ENCODE data around the gene FAM107B. TPM values are rescaled to one million over a fixed set of nuclear protein-coding genes. Genes with fewer than 3 reads are reported as not detected.

Gene FAM107B
- total and polyA plus RNA-seq, 2 of the 8 experiments (the other 6 are each of a cell fraction or from before 2014, with no cell fraction given), result 7.5 to 28.1 TPM

DNA sequence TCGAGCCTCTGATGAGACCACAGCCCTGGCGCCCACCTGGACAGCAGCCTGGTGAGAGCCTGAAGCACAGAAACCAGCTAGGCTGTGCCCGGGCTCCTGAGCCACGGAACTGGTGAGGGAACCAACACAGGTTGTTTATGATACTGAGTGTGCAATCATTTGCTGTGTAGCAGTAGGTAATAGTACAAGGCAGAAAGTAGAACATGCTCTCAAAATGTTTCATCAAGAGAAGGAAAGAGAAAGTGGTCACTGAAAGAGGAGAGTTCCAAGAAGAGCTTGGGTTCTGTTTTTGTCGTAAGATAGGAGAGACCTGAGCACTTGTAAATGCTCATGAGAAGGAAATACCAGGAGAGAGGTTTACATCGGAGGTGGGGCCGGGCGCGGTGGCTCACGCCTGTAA, 208.2 kb downstream of the FAM107B start:
- H3K27me3 ChIP-seq (replicated peaks in 1 of 4; ENCODE audit: control insufficient read depth in 3 of 4, extremely low read depth in 1 of 4, insufficient read depth in 3 of 4, low read length in 3 of 4), result no peaks in the 10 kb centered on the region
- 82% methylated on average over 10 of the region's 10 CpGs; no CpG with 5 or more reads in 1 of the 2 experiments for WGBS, 2 experiments (ENCODE audit: extremely low coverage in 1 of 2, insufficient coverage in 1 of 2, insufficient read length in 1 of 2, insufficient replicate concordance in 2 of 2, low coverage in 1 of 2, low lambda C conversion rate in 2 of 2, missing lambda C conversion rate in 1 of 2)
- H3K23ac ChIP-seq (ENCODE audit: insufficient read length), result no peak overlapping the region
- H3K4me2 ChIP-seq (ENCODE audit: insufficient read depth in 1 of 2, low read depth in 2 of 2, low read length in 2 of 2), result no peak overlapping the region
- no peak overlapping the region for H3K4me3 ChIP-seq (ENCODE audit: extremely low read depth in 1 of 4, insufficient read depth in 2 of 4, low read depth in 3 of 4, low read length in 4 of 4)
- H2BK5ac ChIP-seq (ENCODE audit: low read depth, low read length), result no peak overlapping the region
- H3K56ac ChIP-seq (replicated peaks; ENCODE audit: insufficient read length, low read depth, low read length), result no peak overlapping the region
- H3K4me1 ChIP-seq (replicated peaks in 1 of 4; ENCODE audit: control insufficient read depth in 3 of 4, insufficient read depth in 4 of 4, low read length in 3 of 4), result no peaks in the 10 kb centered on the region
- TF ChIP-seq CHD2 (IDR thresholded peaks at IDR 0.05; ENCODE audit: low read length) (no peak), PHF8 (conservative IDR thresholded peaks at IDR 0.05; ENCODE audit: low read depth, low read length) (no peak), SAP30 (IDR thresholded peaks at IDR 0.05; ENCODE audit: insufficient read depth, insufficient replicate concordance, low read length) (no peak), CREB1 (IDR thresholded peaks at IDR 0.05) (no peak), RAD21 (IDR thresholded peaks at IDR 0.05 in 1 of 2, conservative IDR thresholded peaks at IDR 0.05 in 1 of 2; ENCODE audit: low read depth in 2 of 2, low read length in 2 of 2) (no peak), CBX8 (IDR thresholded peaks at IDR 0.05; ENCODE audit: borderline replicate concordance, low read depth, low read length) (no peak), POU5F1 (IDR thresholded peaks at IDR 0.05; ENCODE audit: low read depth, low read length) (no peak)
- no peak overlapping the region for H4K5ac ChIP-seq (ENCODE audit: insufficient read length, low read depth, low read length)
- FAIRE-seq (no peak), DNase-seq (ENCODE audit: low read depth in 1 of 2, low spot score in 2 of 2) (no peak)
- no peaks in the 10 kb centered on the region; a peak in 2 of 4 replicates for H3K79me2 ChIP-seq (ENCODE audit: control insufficient read depth in 1 of 2, insufficient read depth in 2 of 2, low read length in 2 of 2)
- H2AFZ ChIP-seq (ENCODE audit: low read length), result no peak overlapping the region
- H2BK15ac ChIP-seq (ENCODE audit: low read length), result no peak overlapping the region
- no peak overlapping the region for H4K91ac ChIP-seq (replicated peaks; ENCODE audit: insufficient read length, low read length)
- no peak overlapping the region for H2BK20ac ChIP-seq (ENCODE audit: low read length)
- H3K27ac ChIP-seq (ENCODE audit: low read depth, low read length), result no peak overlapping the region
- peaks cover 5 to 7% of the 10 kb centered on the region in 2 experiments; a peak in 1 of 4 replicates for H3K9me3 ChIP-seq (ENCODE audit: insufficient read depth in 2 of 2, low read depth in 1 of 2, low read length in 1 of 2)
- H3K79me1 ChIP-seq (ENCODE audit: low read depth, low read length), result no peaks in the 10 kb centered on the region
- H3K9ac ChIP-seq (replicated peaks in 1 of 4; ENCODE audit: extremely low read depth in 1 of 4, low read depth in 3 of 4, low read length in 3 of 4), result no peak overlapping the region
- ChIA-PET CTCF (ENCODE audit: partially characterized antibody) (interaction anchor here (3.9 kb wide), 1 partner anchor 10 kb away, joined by 17 read pairs; no protein-coding TSS in a partner anchor), POLR2A (ENCODE audit: partially characterized antibody) (no interaction called here)
- no peak overlapping the region for H2BK120ac ChIP-seq (replicated peaks; ENCODE audit: low read depth, low read length)
- H3K18ac ChIP-seq (ENCODE audit: extremely low read depth, low read length), result no peak overlapping the region
- no peak overlapping the region for H4K8ac ChIP-seq (ENCODE audit: extremely low read depth, insufficient read depth, low read length)
- no peaks in the 10 kb centered on the region for H3K36me3 ChIP-seq (ENCODE audit: control insufficient read depth in 2 of 4, insufficient read depth in 4 of 4, low read length in 3 of 4)
- H2BK12ac ChIP-seq (ENCODE audit: low read depth, low read length), result no peak overlapping the region
- H3K14ac ChIP-seq (ENCODE audit: insufficient read length), result no peak overlapping the region
- H4K20me1 ChIP-seq (replicated peaks in 1 of 2; ENCODE audit: control insufficient read depth in 1 of 2, insufficient read depth in 2 of 2, low read length in 2 of 2), result peaks cover 0 to 4% of the 10 kb centered on the region in 2 experiments
- no peak overlapping the region for H2AK5ac ChIP-seq (ENCODE audit: low read depth, low read length)
- no peak overlapping the region for H3K4ac ChIP-seq (replicated peaks; ENCODE audit: insufficient read length, low read depth, low read length)
- H3K23me2 ChIP-seq (ENCODE audit: low read depth, low read length), result no peaks in the 10 kb centered on the region

Measured in H1 (cell line).